K562 (cell line): ENCODE results near the gene CPN2. TPM values are rescaled to one million over a fixed set of nuclear protein-coding genes. Genes with fewer than 3 reads are reported as not detected.

Experiments
- CBX3 ChIP-seq, 2 experiments: IDR thresholded peaks; 1 replicate in 1 of 2; 2 replicates in 1 of 2; pipeline ENCODE4 v1.6.1; 2012; ENCODE audit warnings: inconsistent platforms in 2 of 2, low read length in 2 of 2, borderline replicate concordance in 1 of 2, control low read depth in 1 of 2
- ERF ChIP-seq: fragments of 450-650 bp; formaldehyde crosslinking; IDR thresholded peaks from 2 replicates; pipeline ENCODE4 v1.4.0; 2020; ENCODE audit warnings: mild to moderate bottlenecking, mixed read lengths
- GABPB2 ChIP-seq: fragments of 250-450 bp; sonication (Bioruptor Pico); conservative IDR thresholded peaks from 2 replicates; pipeline ENCODE4 v1.5.1; 2021; ENCODE audit warnings: mild to moderate bottlenecking
- HMG20A ChIP-seq: fragments of 450-650 bp; formaldehyde crosslinking; conservative IDR thresholded peaks from 2 replicates; pipeline ENCODE4 v1.4.0; 2020; ENCODE audit warnings: mild to moderate bottlenecking, mixed read lengths
- JUND ChIP-seq, 2 experiments: IDR thresholded peaks; 2 replicates in 1 of 2; 3 replicates in 1 of 2; pipeline ENCODE4 v1.6.1; 2011; ENCODE audit warnings: borderline replicate concordance in 2 of 2, low read depth in 2 of 2, low read length in 2 of 2, improper control_type of control experiment in 1 of 2, missing biosample characterization in 1 of 2, missing genetic modification characterization in 1 of 2, missing genetic modification reagents in 1 of 2
- L3MBTL2 ChIP-seq: fragments of 450-650 bp; IDR thresholded peaks from 2 replicates; pipeline ENCODE4 v1.6.1; 2016; ENCODE audit warnings: mild to moderate bottlenecking, moderate library complexity
- NBN ChIP-seq: fragments of 450-650 bp; IDR thresholded peaks from 2 replicates; pipeline ENCODE4 v1.6.1; 2016; ENCODE audit warnings: low read depth, mild to moderate bottlenecking
- NR2F6 ChIP-seq: fragments of 450-650 bp; formaldehyde crosslinking; IDR thresholded peaks from 2 replicates; pipeline ENCODE4 v1.4.0; 2020; ENCODE audit warnings: mild to moderate bottlenecking
- RAD21 ChIP-seq, 2 experiments: fragments of 250-450 bp in 1 of 2; fragments of 450-650 bp in 1 of 2; sonication (Bioruptor Pico) in 1 of 2; formaldehyde crosslinking in 1 of 2; IDR thresholded peaks in 1 of 2; conservative IDR thresholded peaks in 1 of 2; 2 replicates each; pipeline versions ENCODE4 v1.4.0 to v1.8.0; 2020 to 2022; ENCODE audit warnings: mild to moderate bottlenecking in 2 of 2, moderate library complexity in 1 of 2
- SMAD3 ChIP-seq: fragments of 450-650 bp; formaldehyde crosslinking; conservative IDR thresholded peaks from 2 replicates; pipeline ENCODE4 v1.4.0; 2020; ENCODE audit warnings: mild to moderate bottlenecking
- SP1 ChIP-seq: sonication (generic); formaldehyde crosslinking; IDR thresholded peaks from 2 replicates; pipeline ENCODE4 v1.8.1; 2022; ENCODE audit warnings: mild to moderate bottlenecking, missing genetic modification reagents
- ZKSCAN1 ChIP-seq: fragments of 150-350 bp; IDR thresholded peaks from 2 replicates; pipeline ENCODE4 v1.6.1; 2016; ENCODE audit warnings: low read depth, low read length
- ZNF12 ChIP-seq: sonication (generic); formaldehyde crosslinking; IDR thresholded peaks from 2 replicates; pipeline ENCODE4 v1.4.0; 2020; ENCODE audit warnings: mild to moderate bottlenecking, missing genetic modification reagents
- ZNF584 ChIP-seq: fragments of 200-800 bp; sonication (Bioruptor generic); IDR thresholded peaks from 2 replicates; pipeline ENCODE4 v1.6.1; 2016; ENCODE audit warnings: low read depth, mild to moderate bottlenecking, missing genetic modification characterization, missing compliant biosample characterization
- ZZZ3 ChIP-seq: fragments of 450-650 bp; IDR thresholded peaks from 2 replicates; pipeline ENCODE4 v1.6.1; 2016; ENCODE audit warnings: antibody characterized with exemption, mild to moderate bottlenecking, moderate library complexity
- polyA plus RNA-seq, 8 experiments: library from polyadenylated mRNA; depleted of rRNA in 4 of 8; stranded (reverse) in 5 of 8; unstranded in 3 of 8; fragments of >200 nt; fragmentation: Nextera tagmentation in 2 of 8; fragmentation: Illumina TruSeq in 1 of 8; extraction: Ambion mirVana in 2 of 8; extraction: Trizol in 1 of 8; gene quantifications; 2 replicates each; pipeline versions ENCODE4 v1.2.1 to v1.2.3, GENCODE V29; 2011 to 2014; ENCODE audit warnings: inconsistent platforms in 1 of 8, missing spikeins in 1 of 8
- total RNA-seq, 7 experiments: library from RNA; depleted of rRNA in 6 of 7; stranded (reverse); fragments of >200 nt in 6 of 7; fragmentation: Illumina TruSeq in 2 of 7; extraction: Trizol in 2 of 7; gene quantifications; 2 replicates each; pipeline versions ENCODE4 v1.2.1 to v1.2.3, GENCODE V29; 2011 to 2021; ENCODE audit warnings: low replicate concordance in 1 of 7
- TF ChIP-seq, protein P1 (sequence below): fragments of 450-650 bp; IDR thresholded peaks from 2 replicates; pipeline ENCODE4 v1.6.1; 2017; ENCODE audit warnings: antibody characterized with exemption, mild to moderate bottlenecking
- TF ChIP-seq, protein P2 (sequence below): fragments of 250-450 bp; sonication (Bioruptor Pico); IDR thresholded peaks from 2 replicates; pipeline ENCODE4 v1.4.0; 2020; ENCODE audit warnings: borderline replicate concordance
- TF ChIP-seq, protein P3 (sequence below): fragments of 450-650 bp; IDR thresholded peaks from 2 replicates; pipeline ENCODE4 v1.6.1; 2017; ENCODE audit warnings: antibody characterized with exemption

Gene CPN2
- total and polyA plus RNA-seq, 9 of the 15 experiments (the other 6 are each of a cell fraction or from before 2014, with no cell fraction given) = not detected

DNA sequence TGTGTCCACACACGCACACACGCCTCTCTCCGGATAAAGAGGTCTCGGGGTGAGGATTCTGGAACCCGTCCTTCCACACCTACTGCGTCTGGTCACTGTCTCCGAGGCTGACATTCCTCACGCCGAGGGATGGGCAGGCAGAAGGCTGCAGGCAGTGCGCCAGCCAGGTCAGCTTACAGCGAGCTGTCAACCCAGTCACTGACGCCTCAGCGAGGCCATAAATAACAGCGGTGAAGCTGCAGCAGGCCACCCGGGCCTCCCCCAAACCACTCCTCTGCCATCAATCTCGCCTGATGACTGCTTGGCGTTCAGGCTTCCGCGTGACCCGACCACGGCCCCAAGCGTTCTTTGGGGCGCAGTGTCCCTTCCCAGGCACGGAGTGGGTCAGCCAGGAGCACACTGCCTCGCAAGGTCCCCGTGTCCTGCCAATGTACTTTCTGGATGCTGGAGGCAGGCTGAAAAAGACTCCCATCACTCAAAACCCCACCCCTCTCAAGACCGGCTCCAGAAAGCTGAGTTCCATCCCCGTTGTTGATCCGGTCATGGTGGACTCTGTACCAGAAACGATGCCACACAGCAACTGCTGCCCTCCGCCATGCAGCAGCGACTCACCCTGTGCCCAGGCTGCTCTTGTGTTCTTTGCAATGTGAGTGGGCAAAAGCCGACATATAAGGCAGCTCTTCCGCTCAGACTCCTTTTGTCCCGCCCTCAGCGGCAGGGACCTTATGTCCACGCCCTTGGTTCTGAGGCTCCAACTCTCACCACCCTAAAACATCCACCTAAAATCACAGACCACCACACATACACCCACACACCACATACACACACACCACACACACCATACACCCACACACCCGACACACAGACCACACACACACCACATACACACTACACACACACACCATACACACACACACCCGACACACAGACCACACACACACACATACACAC lies 27.1 kb downstream of the CPN2 start (continued):
- TF ChIP-seq SMAD3 (CRISPR knock-in tag) (0 out of 2 replicates have a peak, but pooled peaks have one; percentile 53), NR2F6 (CRISPR knock-in tag) (no peak), ZKSCAN1 (peak; percentile 15; the same call in 1 of the 2 replicates), ZNF584 (CRISPR knock-in tag) (no peak), ZNF12 (no peak), JUND (IDR thresholded peaks at IDR 0.05; ENCODE audit: borderline replicate concordance, low read depth, low read length) (peak; percentile 74), JUND (tag; IDR thresholded peaks at IDR 0.05; ENCODE audit: borderline replicate concordance, low read depth, low read length) (no peak; the same call in 1 of the 3 replicates), HMG20A (CRISPR knock-in tag) (no peak), GABPB2 (CRISPR knock-in tag) (no peak), ERF (CRISPR knock-in tag) (no peak), SP1 (peak; percentile 73; the same call in 1 of the 2 replicates), L3MBTL2 (peak; percentile 80), ZZZ3 (no peak), CBX3 (IDR thresholded peaks at IDR 0.05; ENCODE audit: borderline replicate concordance in 1 of 2, low read length in 2 of 2) (peak in 1 of 2 experiments; percentile 60; a peak in 2 of 3 replicates), RAD21 (CRISPR knock-in tag; conservative IDR thresholded peaks at IDR 0.05 in 1 of 2, IDR thresholded peaks at IDR 0.05 in 1 of 2) (peak; percentile 11 to 56; a peak in 2 of 4 replicates), NBN (peak; percentile 49; the same call in 1 of the 2 replicates)
- TF ChIP-seq, protein P1, sequence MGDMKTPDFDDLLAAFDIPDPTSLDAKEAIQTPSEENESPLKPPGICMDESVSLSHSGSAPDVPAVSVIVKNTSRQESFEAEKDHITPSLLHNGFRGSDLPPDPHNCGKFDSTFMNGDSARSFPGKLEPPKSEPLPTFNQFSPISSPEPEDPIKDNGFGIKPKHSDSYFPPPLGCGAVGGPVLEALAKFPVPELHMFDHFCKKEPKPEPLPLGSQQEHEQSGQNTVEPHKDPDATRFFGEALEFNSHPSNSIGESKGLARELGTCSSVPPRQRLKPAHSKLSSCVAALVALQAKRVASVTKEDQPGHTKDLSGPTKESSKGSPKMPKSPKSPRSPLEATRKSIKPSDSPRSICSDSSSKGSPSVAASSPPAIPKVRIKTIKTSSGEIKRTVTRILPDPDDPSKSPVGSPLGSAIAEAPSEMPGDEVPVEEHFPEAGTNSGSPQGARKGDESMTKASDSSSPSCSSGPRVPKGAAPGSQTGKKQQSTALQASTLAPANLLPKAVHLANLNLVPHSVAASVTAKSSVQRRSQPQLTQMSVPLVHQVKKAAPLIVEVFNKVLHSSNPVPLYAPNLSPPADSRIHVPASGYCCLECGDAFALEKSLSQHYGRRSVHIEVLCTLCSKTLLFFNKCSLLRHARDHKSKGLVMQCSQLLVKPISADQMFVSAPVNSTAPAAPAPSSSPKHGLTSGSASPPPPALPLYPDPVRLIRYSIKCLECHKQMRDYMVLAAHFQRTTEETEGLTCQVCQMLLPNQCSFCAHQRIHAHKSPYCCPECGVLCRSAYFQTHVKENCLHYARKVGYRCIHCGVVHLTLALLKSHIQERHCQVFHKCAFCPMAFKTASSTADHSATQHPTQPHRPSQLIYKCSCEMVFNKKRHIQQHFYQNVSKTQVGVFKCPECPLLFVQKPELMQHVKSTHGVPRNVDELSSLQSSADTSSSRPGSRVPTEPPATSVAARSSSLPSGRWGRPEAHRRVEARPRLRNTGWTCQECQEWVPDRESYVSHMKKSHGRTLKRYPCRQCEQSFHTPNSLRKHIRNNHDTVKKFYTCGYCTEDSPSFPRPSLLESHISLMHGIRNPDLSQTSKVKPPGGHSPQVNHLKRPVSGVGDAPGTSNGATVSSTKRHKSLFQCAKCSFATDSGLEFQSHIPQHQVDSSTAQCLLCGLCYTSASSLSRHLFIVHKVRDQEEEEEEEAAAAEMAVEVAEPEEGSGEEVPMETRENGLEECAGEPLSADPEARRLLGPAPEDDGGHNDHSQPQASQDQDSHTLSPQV = no peak
- TF ChIP-seq, protein P2, sequence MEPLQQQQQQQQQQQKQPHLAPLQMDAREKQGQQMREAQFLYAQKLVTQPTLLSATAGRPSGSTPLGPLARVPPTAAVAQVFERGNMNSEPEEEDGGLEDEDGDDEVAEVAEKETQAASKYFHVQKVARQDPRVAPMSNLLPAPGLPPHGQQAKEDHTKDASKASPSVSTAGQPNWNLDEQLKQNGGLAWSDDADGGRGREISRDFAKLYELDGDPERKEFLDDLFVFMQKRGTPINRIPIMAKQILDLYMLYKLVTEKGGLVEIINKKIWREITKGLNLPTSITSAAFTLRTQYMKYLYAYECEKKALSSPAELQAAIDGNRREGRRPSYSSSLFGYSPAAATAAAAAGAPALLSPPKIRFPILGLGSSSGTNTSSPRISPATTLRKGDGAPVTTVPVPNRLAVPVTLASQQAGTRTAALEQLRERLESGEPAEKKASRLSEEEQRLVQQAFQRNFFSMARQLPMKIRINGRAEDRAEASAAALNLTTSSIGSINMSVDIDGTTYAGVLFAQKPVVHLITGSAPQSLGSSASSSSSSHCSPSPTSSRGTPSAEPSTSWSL = no peak
- TF ChIP-seq, protein P3, sequence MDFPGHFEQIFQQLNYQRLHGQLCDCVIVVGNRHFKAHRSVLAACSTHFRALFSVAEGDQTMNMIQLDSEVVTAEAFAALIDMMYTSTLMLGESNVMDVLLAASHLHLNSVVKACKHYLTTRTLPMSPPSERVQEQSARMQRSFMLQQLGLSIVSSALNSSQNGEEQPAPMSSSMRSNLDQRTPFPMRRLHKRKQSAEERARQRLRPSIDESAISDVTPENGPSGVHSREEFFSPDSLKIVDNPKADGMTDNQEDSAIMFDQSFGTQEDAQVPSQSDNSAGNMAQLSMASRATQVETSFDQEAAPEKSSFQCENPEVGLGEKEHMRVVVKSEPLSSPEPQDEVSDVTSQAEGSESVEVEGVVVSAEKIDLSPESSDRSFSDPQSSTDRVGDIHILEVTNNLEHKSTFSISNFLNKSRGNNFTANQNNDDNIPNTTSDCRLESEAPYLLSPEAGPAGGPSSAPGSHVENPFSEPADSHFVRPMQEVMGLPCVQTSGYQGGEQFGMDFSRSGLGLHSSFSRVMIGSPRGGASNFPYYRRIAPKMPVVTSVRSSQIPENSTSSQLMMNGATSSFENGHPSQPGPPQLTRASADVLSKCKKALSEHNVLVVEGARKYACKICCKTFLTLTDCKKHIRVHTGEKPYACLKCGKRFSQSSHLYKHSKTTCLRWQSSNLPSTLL = no peak
